GM13977 (cell line): ENCODE data around the gene AKAP8L.

Experiments used
- DNase-seq: peaks from one replicate; pipeline ENCODE4 v3.0.0; 2012; ENCODE audit warnings: low spot score
- in situ Hi-C: fragments of 300-500 bp; cut with MboI; formaldehyde crosslinking; loops from one replicate; pipeline ENCODE4 v1.12.0; 2022; ENCODE audit warnings: low sequenced_read_pairs, low pct_unique_long_range_greater_than_20kb, mixed read lengths, inconsistent platforms; ENCODE audit not compliant: unreplicated experiment
- TF ChIP-seq, protein P1 (sequence below): IDR thresholded peaks from 2 replicates; pipeline ENCODE4 v1.5.1; 2012; ENCODE audit warnings: mild to moderate bottlenecking, control low read depth; ENCODE audit not compliant: insufficient read depth; ENCODE audit errors: extremely low read depth, missing control alignments

The AKAP8L gene

DNA sequence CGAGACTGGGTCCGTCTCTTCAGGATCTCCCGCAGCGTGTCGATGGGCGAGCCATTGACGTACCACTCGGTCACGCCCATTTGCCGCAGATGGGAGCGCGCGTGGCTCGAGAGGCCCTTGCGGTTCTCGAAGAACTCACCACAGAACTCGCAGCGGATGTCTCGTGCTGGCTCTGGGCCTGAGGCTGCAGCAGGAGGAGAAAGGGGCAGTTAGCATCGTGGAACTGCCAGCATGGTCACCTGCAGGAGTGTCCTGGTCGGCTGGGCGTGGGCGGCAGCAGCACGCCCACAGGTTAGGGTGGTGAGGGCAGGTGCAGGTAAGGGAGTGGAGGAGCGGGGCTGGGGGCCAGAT, 8.5 kb upstream of the AKAP8L start:
- TF ChIP-seq, protein P1, sequence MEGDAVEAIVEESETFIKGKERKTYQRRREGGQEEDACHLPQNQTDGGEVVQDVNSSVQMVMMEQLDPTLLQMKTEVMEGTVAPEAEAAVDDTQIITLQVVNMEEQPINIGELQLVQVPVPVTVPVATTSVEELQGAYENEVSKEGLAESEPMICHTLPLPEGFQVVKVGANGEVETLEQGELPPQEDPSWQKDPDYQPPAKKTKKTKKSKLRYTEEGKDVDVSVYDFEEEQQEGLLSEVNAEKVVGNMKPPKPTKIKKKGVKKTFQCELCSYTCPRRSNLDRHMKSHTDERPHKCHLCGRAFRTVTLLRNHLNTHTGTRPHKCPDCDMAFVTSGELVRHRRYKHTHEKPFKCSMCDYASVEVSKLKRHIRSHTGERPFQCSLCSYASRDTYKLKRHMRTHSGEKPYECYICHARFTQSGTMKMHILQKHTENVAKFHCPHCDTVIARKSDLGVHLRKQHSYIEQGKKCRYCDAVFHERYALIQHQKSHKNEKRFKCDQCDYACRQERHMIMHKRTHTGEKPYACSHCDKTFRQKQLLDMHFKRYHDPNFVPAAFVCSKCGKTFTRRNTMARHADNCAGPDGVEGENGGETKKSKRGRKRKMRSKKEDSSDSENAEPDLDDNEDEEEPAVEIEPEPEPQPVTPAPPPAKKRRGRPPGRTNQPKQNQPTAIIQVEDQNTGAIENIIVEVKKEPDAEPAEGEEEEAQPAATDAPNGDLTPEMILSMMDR = no peak
- no peak for DNase-seq
- in situ Hi-C loops = loop anchor here (10.0 kb wide), 1 partner anchor 127 kb away; no protein-coding TSS in a partner anchor

DNA sequence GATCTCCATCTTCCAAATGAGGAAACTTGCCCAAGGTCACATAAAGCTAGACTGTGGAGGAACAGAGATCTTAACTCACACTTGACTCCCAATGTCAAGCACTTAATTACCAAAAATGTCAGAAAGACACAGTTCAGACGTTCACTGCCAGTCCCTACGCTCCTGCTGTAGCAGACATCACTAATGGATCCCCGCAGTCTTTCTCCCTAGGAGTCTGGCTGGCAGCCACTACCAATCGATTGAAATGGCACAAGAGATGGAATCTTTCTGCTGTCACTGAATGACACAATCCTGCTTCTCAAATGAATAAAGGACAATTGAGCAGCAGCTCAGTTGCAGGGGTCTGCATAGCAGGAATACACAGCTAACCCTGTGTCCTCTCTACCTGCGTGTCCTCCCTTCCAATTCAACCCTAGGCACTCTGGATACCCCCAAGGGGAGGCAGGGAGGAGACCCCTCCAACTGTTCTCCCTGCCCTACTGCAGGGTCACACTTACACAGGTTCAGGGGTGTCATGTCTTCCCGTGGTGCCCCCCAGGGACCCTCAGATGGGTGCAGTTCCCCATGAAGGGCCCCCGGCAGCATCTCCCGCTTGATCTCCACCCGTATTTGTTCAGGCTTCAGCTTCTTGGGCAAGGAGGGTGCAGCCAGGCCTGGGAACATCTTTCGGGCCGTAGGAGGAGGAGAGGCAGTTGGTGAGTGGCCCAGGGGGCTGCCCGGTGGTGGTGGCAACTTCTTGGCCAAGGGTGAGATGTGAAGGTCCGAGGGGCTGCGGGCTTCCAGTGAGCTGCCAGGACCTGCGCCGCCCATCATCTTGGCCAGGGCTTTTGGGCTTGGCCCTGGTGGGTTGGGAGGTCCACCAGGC, 7.9 kb upstream of the AKAP8L start:
- DNase-seq = no peak
- TF ChIP-seq, protein P1 = no peak
- in situ Hi-C loops = loop anchor here (10.0 kb wide), 1 partner anchor 128 kb away; no protein-coding TSS in a partner anchor

DNA sequence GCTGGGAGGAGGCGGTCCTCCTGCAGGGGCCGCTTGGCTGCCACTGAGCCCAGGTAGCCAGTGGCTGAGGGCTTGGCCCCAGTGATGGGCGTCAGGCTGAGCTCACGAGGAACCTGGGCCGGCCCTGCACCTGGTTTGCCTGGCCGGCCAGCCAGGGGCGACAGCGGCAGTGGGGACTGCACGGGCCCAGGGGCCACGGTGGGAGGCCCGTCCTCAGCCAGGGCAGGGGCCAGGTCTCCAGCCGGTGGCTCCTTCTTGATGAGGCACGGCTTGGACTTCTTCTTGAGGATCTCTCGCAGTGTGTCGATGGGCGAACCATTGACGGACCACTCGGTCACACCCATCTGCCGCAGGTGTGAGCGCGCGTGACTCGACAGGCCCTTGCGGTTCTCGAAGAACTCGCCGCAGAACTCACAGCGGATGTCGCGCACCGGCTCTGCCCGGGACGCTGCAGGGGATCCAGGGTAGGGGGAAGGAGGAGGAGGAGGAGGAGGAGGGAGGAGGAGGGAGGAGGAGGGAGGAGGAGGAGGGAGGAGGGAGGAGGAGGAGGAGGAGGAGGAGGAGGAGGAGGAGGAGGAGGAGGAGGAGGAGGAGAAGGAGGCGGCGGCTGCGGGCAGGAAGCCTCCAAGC, 6.6 kb upstream of the AKAP8L start:
- DNase-seq = no peak
- in situ Hi-C loops = loop anchor here (10.0 kb wide), 1 partner anchor 129 kb away; no protein-coding TSS in a partner anchor
- TF ChIP-seq, protein P1 = no peak

DNA sequence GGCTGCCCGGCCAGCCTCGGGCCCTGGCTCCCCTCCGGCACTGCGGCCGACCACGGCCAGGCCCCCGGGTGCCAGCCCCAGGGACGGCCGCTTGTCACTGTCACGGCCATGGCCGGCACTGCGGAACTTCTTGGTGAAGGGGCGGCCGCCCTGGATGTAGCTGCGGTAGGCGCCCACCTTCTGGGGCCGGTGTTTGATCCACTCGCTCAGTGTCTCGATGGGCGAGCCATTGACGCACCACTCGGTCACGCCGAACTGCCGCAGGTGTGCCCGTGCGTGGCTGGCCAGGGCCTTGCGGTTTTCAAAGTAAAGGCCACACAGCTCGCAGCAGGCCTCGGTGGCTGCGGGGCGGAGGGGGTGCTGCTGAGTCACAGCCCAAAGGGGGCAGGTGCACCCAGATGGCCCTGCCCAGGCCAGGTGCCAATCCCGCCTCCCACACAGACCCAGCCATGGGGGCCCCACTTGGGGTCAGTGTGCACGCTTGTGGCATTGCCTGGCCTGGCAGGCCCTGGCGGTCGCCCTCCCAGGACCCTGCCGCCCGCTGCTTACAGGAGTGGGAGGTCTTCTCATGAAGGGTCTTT, 6.0 kb upstream of the AKAP8L start:
- no peak for DNase-seq
- TF ChIP-seq, protein P1 = no peak
- in situ Hi-C loops = loop anchor here (10.0 kb wide), 1 partner anchor 130 kb away; no protein-coding TSS in a partner anchor

DNA sequence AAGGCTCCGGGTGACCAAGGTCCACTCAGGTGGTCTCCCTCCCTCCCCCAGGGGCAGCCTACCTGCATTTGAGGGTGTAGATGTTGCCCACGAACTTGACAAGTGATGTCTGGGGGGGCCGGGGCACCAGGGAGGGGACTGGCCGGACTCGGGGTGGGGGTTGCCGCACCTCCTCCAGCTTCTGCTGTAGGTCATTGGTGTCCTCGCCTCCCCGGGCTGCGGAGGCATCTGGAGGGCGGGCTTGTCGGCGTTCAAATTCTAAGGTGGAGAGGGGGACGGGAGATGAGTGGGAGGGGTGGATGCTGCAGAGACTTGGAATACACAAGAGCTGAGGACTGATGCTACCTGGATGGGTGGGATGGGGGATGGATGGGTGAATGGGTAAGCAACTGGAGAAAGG, 5.3 kb upstream of the AKAP8L start:
- TF ChIP-seq, protein P1 = no peak
- in situ Hi-C loops = loop anchor here (10.0 kb wide), 1 partner anchor 131 kb away; no protein-coding TSS in a partner anchor
- no peak for DNase-seq

DNA sequence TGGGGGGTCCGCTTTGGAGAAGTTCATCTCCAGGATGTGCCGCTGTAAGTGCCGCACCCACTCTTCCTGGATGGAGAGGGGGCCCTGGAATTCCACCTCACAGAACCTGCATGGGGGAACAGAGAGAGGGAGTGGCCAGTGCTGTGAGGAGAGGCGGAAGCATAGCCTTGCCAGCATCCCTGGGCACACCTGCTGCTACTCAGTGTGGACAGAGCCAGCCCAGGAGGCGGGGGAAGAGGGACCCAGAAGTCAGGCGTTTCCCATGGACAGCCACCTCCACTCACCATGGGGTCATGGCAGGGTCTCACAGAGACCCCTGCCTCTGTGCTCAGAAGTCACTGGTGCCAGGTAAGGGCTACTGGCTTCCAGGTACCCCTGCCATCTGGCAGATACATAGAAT, 4.3 kb upstream of the AKAP8L start:
- TF ChIP-seq, protein P1 = no peak
- no peak for DNase-seq
- in situ Hi-C loops = loop anchor here (10.0 kb wide), 1 partner anchor 132 kb away; no protein-coding TSS in a partner anchor
